GM18909 (cell line): ENCODE data around the gene CEP162.
"Not testable (repeated sequence)": the region's sequence is repeated elsewhere in the genome, so short reads cannot be mapped to it uniquely, and the experiment has no call there.

ENCODE experiments used
- ATAC-seq: cut with Tn5 transposase; IDR thresholded peaks from one replicate; pipeline ENCODE4 v1.9.1; 2021; ENCODE audit warnings: mild to moderate bottlenecking; ENCODE audit not compliant: unreplicated experiment, poor library complexity

The CEP162 gene

GRCh38 chr6:84228198-84228543, 728 bp upstream of the CEP162 start:
- peak; percentile 7 for ATAC-seq

GRCh38 chr6:84227044-84227433, 404 bp downstream of the CEP162 start:
- peak; percentile 8 for ATAC-seq

- ATAC-seq, result no peak
These were observed 3.2 kb downstream of the CEP162 start for GRCh38 chr6:84224251-84224650.

- not testable (repeated sequence) for ATAC-seq
These were observed 3.8 kb downstream of the CEP162 start for GRCh38 chr6:84223608-84224007.

- ATAC-seq, result peak; percentile 39
These were observed 5.0 kb downstream of the CEP162 start for GRCh38 chr6:84222426-84222825.

- no peak for ATAC-seq
These were observed 6.5 kb downstream of the CEP162 start for GRCh38 chr6:84220809-84221409.

- no peak for ATAC-seq
These were observed 9.4 kb downstream of the CEP162 start for GRCh38 chr6:84218091-84218490.

GRCh38 chr6:84213217-84213616, 14.2 kb downstream of the CEP162 start:
- ATAC-seq, result no peak

- ATAC-seq, result no peak
These were observed 23.4 kb downstream of the CEP162 start for GRCh38 chr6:84204011-84204410.

- not testable (repeated sequence) for ATAC-seq
These were observed 27.5 kb downstream of the CEP162 start for GRCh38 chr6:84199987-84200386.

- ATAC-seq, result no peak
These were observed 29.7 kb downstream of the CEP162 start for GRCh38 chr6:84197708-84198107.

GRCh38 chr6:84193114-84193708, 34.2 kb downstream of the CEP162 start:
- ATAC-seq, result no peak

GRCh38 chr6:84191802-84192201, 35.6 kb downstream of the CEP162 start:
- no peak for ATAC-seq

- ATAC-seq, result not testable (repeated sequence)
These were observed 38.1 kb downstream of the CEP162 start for GRCh38 chr6:84189356-84189755.

- ATAC-seq, result no peak
These were observed 44.0 kb downstream of the CEP162 start for GRCh38 chr6:84183430-84183829.

- no peak for ATAC-seq
These were observed 45.4 kb downstream of the CEP162 start for GRCh38 chr6:84182001-84182400.

GRCh38 chr6:84177241-84177640, 50.2 kb downstream of the CEP162 start:
- no peak for ATAC-seq

GRCh38 chr6:84172574-84172973, 54.9 kb downstream of the CEP162 start:
- no peak for ATAC-seq

- ATAC-seq, result no peak
These were observed 55.4 kb downstream of the CEP162 start for GRCh38 chr6:84172080-84172479.

- ATAC-seq, result no peak
These were observed 60.0 kb downstream of the CEP162 start for GRCh38 chr6:84167457-84167856.

- no peak for ATAC-seq
These were observed 61.0 kb downstream of the CEP162 start for GRCh38 chr6:84166395-84166794.

- ATAC-seq, result not testable (repeated sequence)
These were observed 63.1 kb downstream of the CEP162 start for GRCh38 chr6:84164328-84164727.
